Psoas muscle (tissue), 8 donors: ENCODE measurements around the gene ASTN2. TPM values are rescaled to one million over a fixed set of nuclear protein-coding genes. Genes with fewer than 3 reads are reported as not detected.
"Not testable (repeated sequence)": the region's sequence is repeated elsewhere in the genome, so short reads cannot be mapped to it uniquely, and the experiment has no call there.

Experiments
- ATAC-seq, 4 donors: fragments of 200-7000 bp; cut with Tn5 transposase; one replicate each; pipeline ENCODE4 v1.9.1; 2020; ENCODE audit warnings: moderate library complexity in 3 of 4, mild to moderate bottlenecking in 2 of 4
- DNase-seq, 2 donors: peaks; one replicate each; pipeline ENCODE4 v3.0.0-alpha.2; 2020
- H3K27ac ChIP-seq: fragments of 200-600 bp; one replicate; pipeline ENCODE4 v1.8.0; 2022
- H3K27me3 ChIP-seq, 3 donors: fragments of 200-600 bp in 1 of 3; one replicate each; pipeline versions ENCODE4 v1.6.1 to v1.8.0; 2013 to 2022; ENCODE audit warnings: low read length in 2 of 3, mild to moderate bottlenecking in 2 of 3, moderate library complexity in 1 of 3; ENCODE audit not compliant: insufficient read depth in 3 of 3
- H3K36me3 ChIP-seq, 2 donors: fragments of 200-600 bp in 1 of 2; one replicate each; pipeline versions ENCODE4 v1.6.1 to v1.8.0; 2013 to 2022; ENCODE audit warnings: low read depth in 1 of 2, mild to moderate bottlenecking in 1 of 2, moderate library complexity in 1 of 2; ENCODE audit not compliant: insufficient read depth in 1 of 2
- H3K4me1 ChIP-seq: fragments of 200-600 bp; one replicate; pipeline ENCODE4 v1.8.0; 2022
- H3K4me3 ChIP-seq: fragments of 200-600 bp; one replicate; pipeline ENCODE4 v1.8.0; 2022; ENCODE audit warnings: mild to moderate bottlenecking
- H3K9me3 ChIP-seq: fragments of 200-600 bp; one replicate; pipeline ENCODE4 v1.8.0; 2022
- WGBS, 3 donors: extraction: QIAGEN DNeasy Blood & Tissue Kit; methylation state at CpG; one replicate each; pipeline versions ENCODE4 v1.1.6 to v1.1.7; 2013; 5-methylcytosine and 5-hydroxymethylcytosine counted together
- intact Hi-C, 2 donors: fragments of 100-400 bp; cut with DNase I; formaldehyde crosslinking; loops; one replicate each; pipeline versions ENCODE4 v1.11.0 to v1.14.2; 2022
- polyA plus RNA-seq, 3 donors: library from polyadenylated mRNA; stranded (reverse); fragments of 200-250 nt; gene quantifications; one replicate each; pipeline ENCODE4 v1.2.3, GENCODE V29; 2013
- total RNA-seq, 4 donors: library from RNA; stranded (reverse); fragmentation: NEBNext Ultra II Directional in 2 of 4; extraction: Animal tissue kit (Norgen Biotek cat#: 25700) in 2 of 4; gene quantifications; one replicate each; pipeline versions ENCODE4 v1.2.1 to v1.2.4, GENCODE V29; 2021 to 2023
- TF ChIP-seq, protein P1 (sequence below): fragments of 200-600 bp; IDR thresholded peaks from one replicate; pipeline ENCODE4 v1.8.0; 2022; ENCODE audit warnings: antibody characterized with exemption
- donor health status: healthy with polysubstance abuse.
- donor health status: DM: no; HTN: no; CAD: no; lungs with moderate emphysema.
- donor health status: Bipolar disorder and iron deficiency.
- donor health status: healthy.
- donor health status: DM: yes; HTN: yes; CAD: no.
- donor health status: DM: no; HTN: no; CAD: no.
- donor health status: DM: no; HTN: no; CAD: no.
- donor health status: DM: yes; HTN: yes; CAD: no.

The ASTN2 gene
- total and polyA plus RNA-seq, 7 donors: 2.0 to 10.3 (median 3.3) TPM

- H3K27me3 ChIP-seq: no peaks in the 10 kb centered on the region
- no peaks in the 10 kb centered on the region for H3K36me3 ChIP-seq
- intact Hi-C loops: no loop called here
- ATAC-seq: peak in 1 of 4 donors; percentile 71
- TF ChIP-seq, protein P1, sequence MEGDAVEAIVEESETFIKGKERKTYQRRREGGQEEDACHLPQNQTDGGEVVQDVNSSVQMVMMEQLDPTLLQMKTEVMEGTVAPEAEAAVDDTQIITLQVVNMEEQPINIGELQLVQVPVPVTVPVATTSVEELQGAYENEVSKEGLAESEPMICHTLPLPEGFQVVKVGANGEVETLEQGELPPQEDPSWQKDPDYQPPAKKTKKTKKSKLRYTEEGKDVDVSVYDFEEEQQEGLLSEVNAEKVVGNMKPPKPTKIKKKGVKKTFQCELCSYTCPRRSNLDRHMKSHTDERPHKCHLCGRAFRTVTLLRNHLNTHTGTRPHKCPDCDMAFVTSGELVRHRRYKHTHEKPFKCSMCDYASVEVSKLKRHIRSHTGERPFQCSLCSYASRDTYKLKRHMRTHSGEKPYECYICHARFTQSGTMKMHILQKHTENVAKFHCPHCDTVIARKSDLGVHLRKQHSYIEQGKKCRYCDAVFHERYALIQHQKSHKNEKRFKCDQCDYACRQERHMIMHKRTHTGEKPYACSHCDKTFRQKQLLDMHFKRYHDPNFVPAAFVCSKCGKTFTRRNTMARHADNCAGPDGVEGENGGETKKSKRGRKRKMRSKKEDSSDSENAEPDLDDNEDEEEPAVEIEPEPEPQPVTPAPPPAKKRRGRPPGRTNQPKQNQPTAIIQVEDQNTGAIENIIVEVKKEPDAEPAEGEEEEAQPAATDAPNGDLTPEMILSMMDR: no peak
- no peak overlapping the region for H3K27ac ChIP-seq
- 14 to 18% (median 16%) methylated on average over 7 of the region's 7 CpGs for WGBS, 3 donors
- H3K4me3 ChIP-seq: no peak overlapping the region
- no peak for DNase-seq
- no peaks in the 10 kb centered on the region for H3K9me3 ChIP-seq
- no peaks in the 10 kb centered on the region for H3K4me1 ChIP-seq
Observed at GRCh38 chr9:116843863-116844620, 570.8 kb downstream of the ASTN2 start.

- ATAC-seq: no peak
- peaks cover 0 to under 1% (median 0%) of the 10 kb centered on the region in 3 donors for H3K27me3 ChIP-seq
- TF ChIP-seq, protein P1: no peak
- intact Hi-C loops: no loop called here
- H3K4me3 ChIP-seq: no peak overlapping the region
- H3K4me1 ChIP-seq: no peaks in the 10 kb centered on the region
- no peaks in the 10 kb centered on the region for H3K36me3 ChIP-seq
- H3K9me3 ChIP-seq: no peaks in the 10 kb centered on the region
- DNase-seq: no peak
- 67 to 86% (median 75%) methylated on average over 6 of the region's 6 CpGs for WGBS, 3 donors
- no peak overlapping the region for H3K27ac ChIP-seq
Observed at GRCh38 chr9:116842658-116843057, 572.2 kb downstream of the ASTN2 start.

- H3K9me3 ChIP-seq, H3K4me1 ChIP-seq, H3K27ac ChIP-seq, DNase-seq, H3K4me3 ChIP-seq, H3K27me3 ChIP-seq, H3K36me3 ChIP-seq, intact Hi-C loops, ATAC-seq: not testable (repeated sequence)
- WGBS, 3 donors: 64 to 70% (median 68%) methylated on average over 7 of the region's 7 CpGs
Observed at GRCh38 chr9:116838468-116838867, 576.4 kb downstream of the ASTN2 start.

GRCh38 chr9:116837018-116837989 is 577.6 kb downstream of the ASTN2 start:
- no peaks in the 10 kb centered on the region for H3K4me1 ChIP-seq
- 61 to 81% (median 69%) methylated on average over 5 of the region's 5 CpGs for WGBS, 3 donors
- H3K9me3 ChIP-seq: no peaks in the 10 kb centered on the region
- H3K27me3 ChIP-seq: peaks cover 0 to 5% (median 0%) of the 10 kb centered on the region in 3 donors
- H3K4me3 ChIP-seq: no peak overlapping the region
- DNase-seq (no peak), ATAC-seq (no peak)
- no peak overlapping the region for H3K27ac ChIP-seq
- TF ChIP-seq, protein P1: no peak
- intact Hi-C loops: no loop called here
- H3K36me3 ChIP-seq: no peaks in the 10 kb centered on the region

DNA sequence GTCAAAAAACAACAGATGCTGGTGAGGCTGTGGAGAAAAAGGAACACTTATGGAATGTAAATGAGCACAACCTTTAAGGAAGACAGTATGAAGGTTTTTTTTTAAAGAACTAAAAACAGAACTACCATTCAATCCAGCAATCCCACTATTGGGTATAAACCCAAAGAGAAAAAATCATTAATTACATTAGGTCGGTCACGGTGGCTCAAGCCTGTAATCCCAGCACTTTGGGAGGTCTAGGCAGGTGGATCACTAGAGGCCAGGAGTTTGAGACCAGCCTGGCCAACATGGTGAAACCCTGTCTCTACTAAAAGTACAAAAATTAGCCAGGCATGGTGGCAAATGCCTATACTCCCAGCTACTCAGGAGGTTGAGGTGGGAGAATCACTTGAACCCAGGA is 584.5 kb downstream of the ASTN2 start:
- H3K9me3 ChIP-seq, H3K27ac ChIP-seq, H3K4me3 ChIP-seq, H3K36me3 ChIP-seq, ATAC-seq, DNase-seq, H3K4me1 ChIP-seq, H3K27me3 ChIP-seq, intact Hi-C loops: not testable (repeated sequence)
- WGBS, 3 donors: 90 to 93% (median 92%) methylated on average over 2 of the region's 2 CpGs
